ENCODE data around the gene E2F4.

Gene E2F4

DNA sequence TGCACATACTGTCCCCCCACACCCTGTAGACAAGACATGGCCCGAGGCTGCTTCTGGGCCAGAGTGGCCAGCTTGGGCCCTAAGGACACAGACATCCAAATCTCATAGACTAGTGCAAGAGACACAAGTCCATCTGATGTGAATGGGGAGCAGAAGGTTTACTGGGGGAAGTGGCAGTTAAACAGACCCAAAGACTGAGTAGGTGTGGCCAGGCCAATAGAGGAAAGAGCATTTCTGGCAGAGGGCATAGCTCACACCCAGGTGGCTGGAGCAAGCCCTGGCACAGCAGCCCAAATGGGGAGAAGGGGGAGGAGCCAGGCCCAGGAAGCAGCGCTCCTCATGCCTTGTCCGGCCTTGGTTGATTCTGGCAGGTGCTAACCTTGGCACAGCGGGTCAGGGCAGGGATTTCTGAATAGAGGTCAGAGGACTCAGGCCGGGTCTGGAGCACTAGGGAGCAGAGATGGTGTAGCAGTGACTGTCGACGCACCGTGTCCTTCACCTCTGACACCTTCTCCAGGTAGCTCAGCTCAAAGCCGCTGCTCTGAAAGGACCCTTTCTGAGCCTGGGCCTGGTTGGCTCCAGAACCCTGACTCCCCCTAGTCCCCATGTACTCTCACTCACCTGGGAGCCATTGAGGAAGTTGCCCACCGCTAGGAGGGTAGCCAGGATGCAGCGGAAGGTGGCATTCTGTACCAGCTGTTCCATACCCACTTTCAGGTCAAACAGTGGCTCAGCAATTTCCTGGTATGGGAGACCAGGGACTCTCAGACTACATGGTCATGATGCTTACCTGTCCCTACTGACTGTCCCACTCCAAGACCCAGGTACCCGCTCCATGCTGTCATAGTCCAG is 39.1 kb downstream of the E2F4 start:
- no peak for DNase-seq

DNA sequence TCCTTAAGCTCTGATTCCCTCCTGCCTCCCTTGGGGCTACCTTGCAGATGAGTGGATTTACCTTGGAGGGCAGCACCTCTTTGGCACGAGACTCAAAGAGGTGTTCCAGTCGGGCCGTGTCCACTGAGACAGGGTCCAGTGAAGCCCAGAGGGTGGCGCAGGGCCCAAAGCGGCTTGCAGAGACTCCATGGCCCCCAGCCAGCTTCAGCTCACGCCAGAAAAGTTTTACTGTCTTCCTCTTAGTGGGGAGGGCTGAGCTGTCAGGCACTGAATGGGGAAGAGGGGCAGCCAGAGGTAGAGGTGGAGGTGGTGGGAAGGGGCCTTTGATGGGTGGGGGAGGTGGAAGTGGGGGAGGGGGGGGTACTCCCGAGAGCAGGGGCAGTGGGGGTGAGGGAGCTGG is 41.6 kb downstream of the E2F4 start:
- no peak for DNase-seq

DNA sequence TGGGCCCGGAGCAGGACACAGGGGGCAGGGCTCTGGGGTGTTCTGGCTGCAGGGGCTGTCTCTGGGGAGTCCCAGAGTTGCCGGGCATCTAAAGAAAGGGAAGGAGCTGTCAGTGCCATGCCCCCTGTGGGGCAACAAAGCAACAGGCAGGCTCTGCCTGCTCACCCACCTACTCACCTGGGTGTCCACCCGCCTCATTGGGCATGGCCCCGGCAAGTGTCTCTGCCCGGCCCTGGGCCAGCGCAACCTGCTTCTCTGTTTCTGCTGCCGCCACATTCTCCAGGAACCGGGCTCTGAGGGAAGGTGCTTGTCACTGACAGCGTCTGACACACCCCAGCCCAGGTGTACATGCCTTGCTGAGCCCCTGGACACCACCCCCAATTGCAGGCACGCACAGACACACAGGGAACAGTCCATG is 42.2 kb downstream of the E2F4 start:
- DNase-seq: no peak

DNA sequence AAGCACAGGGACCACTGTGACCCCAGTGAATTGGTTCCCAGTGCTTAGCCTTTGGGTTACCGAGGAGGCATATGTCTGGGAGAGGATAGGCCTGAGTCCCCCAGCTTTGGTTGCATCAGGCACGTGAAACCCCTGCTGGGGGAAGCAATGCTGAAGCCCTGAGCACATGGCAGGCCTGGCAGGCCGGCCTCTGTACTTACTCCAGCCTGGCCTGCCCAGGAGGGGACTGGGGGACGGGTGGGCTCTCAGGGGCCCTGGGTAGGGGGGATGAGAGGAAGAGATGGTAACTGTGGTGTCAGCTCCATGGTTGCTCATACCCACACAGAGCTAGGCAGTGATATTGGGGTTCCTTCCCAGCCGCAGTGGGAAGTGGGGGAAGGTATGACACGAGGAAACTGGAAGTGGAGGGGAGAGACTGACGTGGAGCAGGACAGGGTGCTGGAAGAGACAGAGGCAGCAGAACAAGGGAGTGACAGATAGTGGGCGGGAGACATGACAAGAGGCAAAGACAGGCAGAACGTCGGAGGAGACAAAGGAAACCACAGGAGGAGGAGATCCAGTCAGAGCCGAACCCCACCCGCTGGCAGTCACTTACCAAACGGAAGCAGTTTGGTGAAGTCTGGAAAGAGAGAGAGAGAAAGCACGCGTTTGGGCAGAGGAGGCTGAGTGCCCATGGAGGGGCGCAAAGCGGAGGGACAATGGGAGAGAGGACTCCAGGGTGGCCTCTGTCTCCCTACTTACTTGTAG is 44.0 kb downstream of the E2F4 start:
- DNase-seq: peak in 1 of 58 donors; percentile 80

DNA sequence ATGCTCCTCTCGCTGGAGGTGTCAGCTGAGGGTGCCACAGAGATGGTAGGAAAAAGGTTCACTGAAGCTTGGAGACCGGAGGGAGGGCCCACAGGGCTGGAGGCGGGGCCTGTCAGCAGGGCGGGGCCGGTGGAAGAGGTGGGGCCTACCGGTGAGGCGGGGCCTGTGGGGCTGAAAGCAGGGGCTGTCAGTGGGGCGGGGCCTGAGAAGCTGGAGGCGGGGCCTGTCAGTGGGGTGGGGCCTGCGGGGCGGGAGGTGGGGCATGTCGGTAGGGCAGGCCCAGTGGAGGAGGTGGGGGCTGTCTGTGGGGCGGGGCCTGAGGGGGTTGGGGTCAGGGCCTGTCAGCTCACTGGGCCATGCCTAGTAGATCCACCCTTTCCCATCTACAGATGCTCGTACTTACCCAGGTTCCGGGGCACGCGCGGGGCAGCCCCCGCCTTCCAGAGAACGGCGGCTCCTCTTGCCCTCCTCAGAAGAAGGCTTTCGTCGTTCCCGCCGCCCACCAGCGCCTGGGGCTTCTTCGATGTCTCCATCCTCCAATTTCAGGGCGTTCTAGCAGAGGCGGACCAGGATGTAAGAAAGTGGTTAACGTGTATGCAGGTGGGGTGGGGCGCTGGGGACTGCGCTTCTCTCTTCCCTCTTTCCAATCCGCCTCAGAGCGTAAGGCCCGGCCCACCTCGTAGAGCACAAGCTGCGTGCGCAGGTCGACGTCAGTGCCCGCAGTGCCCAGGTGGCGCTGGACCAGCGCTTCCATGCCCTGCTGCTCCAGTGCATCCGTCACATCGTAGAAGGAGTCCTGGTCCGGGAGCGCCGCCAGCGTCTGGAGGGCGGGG is 44.8 kb downstream of the E2F4 start:
- peak in 8 of 58 donors; percentile 21 to 82 (median 34) for DNase-seq

DNA sequence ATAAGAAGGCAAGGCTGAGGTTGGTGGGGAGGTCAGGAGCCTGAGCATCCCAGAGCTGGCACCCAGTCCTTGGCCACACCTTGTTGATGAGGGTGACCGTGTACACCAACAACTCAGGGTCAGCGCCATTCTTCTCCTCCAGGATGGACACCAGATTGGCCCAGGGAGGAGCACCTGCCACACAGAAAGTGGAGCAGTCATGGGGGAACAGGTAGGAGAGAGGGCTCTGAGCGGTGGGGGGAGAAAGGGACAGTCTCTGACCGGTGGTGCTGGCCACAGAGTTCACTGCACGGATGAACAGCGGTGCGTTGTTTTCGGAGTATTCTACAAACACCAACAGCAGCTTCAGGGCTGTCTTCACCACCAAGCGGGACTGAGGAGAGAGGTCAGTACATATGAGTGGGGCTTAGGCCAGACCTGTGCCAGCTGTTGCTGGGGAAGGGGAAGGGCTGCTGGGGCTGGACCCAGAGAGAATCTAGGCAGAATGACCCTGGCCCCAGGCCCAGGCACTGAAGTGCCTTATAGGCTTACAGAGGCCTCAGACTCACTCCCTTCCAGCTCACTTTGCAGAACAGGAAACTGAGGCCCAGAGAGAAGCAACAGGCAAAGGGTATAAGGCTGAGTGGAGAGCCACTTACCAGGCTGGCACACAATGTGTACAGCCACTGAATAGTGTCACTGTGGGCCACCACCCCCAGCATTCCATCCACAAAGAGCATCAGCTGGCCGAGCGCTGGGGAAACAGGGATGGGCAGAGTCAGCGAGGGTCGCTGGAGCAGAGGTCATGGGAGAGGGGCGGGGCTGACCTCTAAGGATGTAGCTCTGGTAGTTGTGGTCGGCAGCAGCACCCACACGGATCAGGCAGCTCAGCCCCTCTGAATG is 45.7 kb downstream of the E2F4 start:
- no peak for DNase-seq

DNA sequence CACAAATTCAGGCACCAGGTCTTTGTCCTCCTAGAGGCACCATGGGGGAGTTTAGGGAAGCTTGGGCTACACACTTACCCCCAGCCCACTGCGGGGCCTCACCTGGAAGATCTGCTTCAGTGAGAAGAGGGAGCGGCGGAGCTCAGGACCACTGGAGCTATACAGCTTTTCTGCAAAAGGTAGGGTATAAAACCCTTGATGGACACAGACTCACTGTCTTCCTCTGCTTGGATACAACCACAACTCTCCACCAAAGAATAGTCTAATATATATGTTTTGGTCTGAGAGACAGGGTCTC is 46.3 kb downstream of the E2F4 start:
- DNase-seq: no peak

DNA sequence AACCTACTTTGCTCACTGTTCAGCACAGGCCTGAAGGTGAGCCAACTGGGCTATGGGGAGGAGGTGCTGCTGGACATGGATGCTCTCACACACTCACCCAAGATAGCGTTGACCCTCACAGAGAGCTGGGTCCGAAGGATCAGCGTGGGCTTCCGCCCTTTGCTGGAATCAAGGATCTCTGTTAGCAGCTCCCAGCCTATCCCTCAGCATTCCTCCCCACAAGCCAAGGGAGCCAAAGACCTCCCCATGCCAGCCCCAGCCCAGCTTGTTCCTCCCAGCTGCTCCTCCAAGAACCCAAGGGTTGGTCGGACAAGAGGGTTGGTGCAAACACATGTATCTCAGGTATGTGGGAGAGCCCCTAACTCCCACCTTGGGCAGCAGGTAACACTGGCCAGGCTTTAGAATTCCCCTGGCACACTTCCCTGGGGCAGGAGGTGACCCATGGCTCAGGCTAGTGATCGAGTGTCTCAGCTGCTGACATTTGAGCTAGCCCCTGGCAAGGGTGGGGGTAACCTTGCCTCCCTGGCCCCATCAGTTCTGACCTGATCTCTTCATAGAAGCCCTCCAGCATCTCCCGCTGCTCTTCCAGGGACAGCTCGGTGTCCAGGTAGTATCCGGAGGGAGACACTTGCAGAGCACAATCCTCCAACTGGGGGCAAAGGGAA is 47.0 kb downstream of the E2F4 start:
- DNase-seq: no peak

DNA sequence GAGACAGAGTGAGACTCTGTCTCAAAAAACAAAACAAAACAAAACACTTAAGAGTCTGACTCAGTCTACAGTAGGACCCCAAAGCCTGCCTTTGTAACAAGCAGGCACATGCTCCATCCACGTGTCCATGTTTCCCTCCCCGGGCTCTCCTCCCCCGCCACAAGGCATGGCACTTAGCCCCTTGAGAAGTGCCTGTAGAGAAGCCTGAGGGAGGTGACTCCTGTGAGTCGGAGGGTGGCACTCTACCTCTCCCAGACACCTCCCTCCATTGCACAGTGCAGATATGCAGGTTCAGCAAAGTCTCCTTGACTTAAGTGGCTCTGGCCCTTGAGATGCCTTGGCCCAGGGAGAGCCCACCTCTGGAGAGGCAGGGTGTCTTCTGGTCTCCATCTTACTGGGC is 48.6 kb downstream of the E2F4 start:
- no peak for DNase-seq

DNA sequence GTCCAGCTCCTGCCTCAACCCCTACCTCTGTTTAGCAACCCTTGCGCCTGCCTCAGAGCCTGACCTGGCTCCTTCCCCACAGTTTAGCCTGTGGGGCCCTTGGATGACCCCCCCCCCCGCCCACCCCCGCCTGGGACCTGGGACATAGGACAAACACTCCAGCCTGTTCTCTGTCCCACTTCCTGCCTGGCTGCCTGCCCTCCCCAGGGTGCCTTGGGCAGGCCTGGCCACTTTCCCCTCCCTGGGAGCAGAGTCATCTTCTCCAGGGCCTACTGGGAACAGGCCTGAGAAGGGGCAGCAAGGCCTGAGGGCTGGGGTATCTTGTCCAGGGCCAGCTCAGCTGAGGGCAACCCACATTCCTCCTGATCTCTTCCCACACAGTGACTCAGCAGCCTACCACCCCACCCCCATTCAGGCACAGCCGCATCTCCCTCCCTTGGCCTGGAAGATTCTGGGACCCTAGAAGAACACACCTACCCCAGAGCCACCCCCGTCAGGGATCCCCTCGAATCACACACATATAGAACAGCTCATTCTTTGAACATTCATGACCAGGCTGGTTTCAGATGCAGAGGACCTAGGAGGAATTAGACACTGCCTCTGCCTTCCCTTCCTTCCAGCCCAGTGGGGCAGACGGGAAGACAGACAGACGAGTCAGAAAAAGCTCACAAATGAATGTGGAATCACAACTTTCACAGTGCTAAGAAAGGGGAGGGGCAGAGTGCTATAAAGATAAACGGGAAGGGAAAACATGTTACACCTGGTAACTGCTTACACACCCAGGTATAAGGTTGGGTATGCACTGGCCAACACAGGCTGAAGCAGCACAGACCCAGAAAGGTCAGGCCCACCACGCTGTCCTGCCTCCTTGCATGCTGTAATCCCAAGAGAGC is 49.3 kb downstream of the E2F4 start:
- peak in 4 of 58 donors; percentile 12 to 21 (median 16) for DNase-seq

DNA sequence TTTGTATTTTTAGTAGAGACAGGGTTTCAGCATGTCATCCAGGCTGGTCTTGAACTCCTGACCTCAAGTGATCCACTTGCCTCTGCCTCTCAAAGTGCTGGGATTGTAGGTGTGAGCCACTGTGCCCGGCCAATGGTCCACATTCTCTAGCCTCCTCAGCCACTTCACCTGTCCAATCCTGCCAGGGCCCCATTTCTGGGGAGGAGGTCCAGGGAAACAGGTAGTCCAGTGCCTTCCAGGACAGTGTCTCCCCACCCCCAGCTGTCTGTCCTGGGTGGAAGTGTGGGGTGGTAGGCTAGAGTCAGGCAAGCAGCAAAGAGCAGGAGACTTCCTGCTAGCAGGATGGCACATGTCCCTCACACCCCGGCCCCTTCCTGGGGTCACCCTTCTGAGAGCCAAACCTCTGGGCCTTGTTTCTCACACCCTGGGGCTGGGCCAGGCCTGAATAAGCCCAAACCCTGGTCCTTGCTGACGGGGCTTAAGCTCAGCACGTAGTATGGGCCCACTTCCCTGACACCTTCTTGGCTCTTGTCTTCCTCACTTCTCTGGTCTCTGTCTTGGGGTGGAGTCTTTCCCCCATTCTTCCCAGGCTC is 50.3 kb downstream of the E2F4 start:
- no peak for DNase-seq

DNA sequence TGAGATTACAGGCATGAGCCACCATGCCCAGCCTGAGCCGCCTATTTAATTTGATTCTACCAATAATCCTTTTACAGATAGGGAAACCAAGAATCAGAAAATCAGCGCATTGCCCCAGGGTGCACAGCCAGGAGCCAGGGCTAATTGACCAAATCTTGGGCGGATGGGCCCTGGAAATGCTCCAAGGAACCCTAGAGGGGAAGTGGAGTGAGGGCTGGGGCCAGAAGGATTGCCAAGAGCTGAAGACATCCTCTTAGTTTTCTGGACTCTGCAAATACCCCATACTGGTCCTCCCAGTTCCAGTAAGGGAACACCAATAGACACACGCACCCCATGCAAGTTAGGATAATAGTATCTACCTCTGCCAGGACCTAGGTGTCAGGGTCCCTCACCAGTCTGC is 51.5 kb downstream of the E2F4 start:
- DNase-seq: no peak

DNA sequence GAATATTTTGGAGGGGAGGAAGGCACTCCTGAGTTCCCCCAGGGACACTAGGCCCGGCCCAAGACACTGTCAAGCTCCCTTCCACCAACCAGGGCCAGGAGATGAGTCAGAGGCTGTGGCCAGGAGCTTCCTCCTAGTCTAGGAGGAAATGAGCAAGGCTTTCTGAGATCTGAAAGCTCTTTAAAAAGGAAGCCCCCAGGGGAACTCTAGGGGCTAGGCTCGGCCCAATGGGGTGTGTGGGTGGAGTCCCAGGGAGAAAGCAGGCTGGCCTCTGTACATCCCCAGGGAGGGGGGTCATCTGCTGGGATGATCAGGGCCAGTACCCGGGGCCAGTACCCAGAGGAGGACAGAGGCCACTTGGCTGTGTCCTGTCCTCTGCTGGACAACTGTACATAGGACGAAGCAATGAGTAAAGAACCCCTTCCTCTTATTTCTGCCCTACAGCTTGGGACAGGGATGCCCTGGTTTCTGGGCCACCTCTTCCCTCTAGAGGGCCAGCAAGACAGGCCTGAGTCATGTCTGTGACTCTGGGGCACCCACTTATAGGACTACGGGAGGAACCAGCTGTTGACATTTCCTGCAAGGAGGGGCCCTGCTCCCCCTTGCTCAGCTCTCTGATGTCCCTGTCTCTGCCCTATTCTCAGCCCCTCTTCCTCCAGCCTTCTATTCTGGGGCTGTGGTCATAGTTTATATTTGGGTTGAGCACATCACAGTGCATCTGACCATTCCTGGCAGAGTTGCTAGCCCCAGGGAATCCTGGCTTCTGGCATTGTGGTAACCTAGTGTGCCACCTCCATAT is 52.6 kb downstream of the E2F4 start:
- peak in 23 of 58 donors; percentile 14 to 61 (median 36) for DNase-seq

DNA sequence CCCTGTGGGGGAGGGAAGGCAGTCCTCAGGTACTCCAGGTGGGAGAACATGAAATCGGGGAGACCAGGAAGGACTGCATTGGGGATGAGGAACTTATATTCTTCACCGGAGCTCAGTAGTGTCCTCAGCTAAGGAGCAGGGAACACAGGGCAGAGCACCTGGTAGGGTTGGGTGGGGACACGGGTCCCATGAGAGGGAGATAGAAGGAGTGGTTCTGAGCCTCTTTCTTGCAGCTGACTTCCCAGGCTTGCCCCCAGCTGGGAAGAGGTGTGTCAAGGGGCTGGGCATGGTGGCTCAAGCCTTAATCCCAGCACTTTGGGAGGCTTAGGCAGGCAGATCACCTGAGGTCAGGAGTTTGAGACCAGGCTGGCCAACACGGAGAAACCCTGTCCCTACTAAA is 53.2 kb downstream of the E2F4 start:
- DNase-seq: no peak

DNA sequence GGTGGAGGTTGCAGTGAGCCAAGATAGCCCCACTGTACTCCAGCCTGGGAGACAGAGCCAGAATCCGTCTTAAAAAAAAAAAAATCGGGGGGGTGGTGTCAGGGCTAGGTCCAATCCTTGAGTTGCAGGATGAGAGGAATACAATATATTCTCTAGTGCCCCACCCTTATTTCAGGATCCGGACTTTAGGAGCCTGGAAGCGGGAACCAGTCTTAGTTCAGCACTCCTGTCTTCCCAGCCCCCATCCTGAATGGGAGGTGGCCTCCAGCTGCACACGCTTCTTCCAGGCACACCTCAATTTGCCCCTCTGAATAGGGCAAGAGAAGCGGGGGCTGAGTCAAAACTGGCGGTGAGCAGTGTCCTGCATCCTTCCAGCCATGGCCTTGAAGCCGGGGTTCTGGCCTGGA is 53.7 kb downstream of the E2F4 start:
- no peak for DNase-seq

DNA sequence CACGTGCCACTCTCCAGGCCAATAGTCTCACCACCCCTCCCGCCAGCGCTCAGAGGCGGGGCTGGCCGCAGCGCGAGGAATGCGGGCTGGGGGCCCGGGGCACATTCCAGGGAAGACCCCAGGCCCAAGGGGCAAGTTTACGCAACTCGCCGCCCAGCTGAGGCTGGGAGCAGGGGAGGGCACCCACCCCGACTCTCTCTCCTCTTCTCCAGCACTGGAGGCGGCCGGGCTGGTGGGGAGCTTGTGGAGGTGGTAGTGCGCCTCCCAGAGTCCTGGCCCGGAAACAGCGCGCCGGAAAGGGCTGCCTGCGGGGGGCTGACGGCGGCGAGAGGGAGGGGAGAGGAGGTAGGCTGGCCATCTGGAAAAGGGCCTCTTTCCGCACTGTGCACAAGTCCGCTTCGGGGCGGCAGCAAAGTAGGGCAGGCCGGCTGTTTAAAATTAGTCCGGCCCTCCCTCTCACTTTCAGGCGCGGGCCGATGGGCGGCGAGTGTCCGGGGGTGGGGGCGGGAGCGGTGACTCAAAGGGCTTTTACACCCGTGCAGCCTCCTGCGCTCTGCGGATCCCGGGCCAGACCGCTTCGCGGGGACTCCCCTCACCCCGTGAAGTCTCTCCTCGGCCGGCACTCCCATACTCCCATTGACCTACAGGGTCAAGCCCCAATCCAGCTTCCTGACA is 54.3 kb downstream of the E2F4 start:
- DNase-seq: peak in 38 of 58 donors; percentile 18 to 79 (median 54)

DNA sequence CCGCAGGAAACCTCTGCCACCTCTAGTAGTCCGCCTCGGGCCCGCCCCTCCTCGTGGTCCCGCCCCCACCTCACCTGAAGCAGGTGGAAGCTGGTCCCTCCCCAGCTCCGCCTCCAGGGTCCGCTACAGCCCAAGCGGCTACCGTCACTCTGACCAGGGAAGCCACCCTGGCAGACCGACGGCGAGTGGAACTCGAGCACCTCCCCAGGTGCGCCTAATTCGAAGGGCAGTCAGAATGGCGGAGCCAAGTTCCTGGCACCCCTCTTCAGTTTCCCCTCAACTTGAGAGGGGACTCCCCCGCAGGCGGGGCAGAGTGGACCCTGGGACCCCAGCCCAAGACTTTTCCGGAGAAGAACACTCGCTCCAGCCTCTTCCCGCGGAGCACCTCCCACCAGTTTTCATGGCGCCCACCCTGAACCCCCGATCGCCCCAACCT is 54.8 kb downstream of the E2F4 start:
- no peak for DNase-seq

Measured in anterior cingulate cortex (tissue), 58 donors.